PC-3 (cell line): ENCODE results near the gene TMEM123. TPM values are rescaled to one million over a fixed set of nuclear protein-coding genes. Genes with fewer than 3 reads are reported as not detected.
"Not testable (repeated sequence)": the region's sequence is repeated elsewhere in the genome, so short reads cannot be mapped to it uniquely, and the experiment has no call there.

Experiments used
- ATAC-seq: fragments of 200-7000 bp; cut with Tn5 transposase; 2 replicates; pipeline ENCODE4 v1.9.1; 2020; ENCODE audit warnings: mild to moderate bottlenecking, moderate library complexity
- BruUV-seq: library from RNA; stranded (reverse); fragments of 400-500 nt; replicated peaks from 2 replicates; lab custom pipeline; 2021; lab: Mats Ljungman, UMichigan
- CTCF ChIA-PET: fragments of 300-600 bp; sonication (Branson Sonifier 250); formaldehyde crosslinking; loops from one replicate; lab custom pipeline; 2022; ENCODE audit warnings: antibody characterized with exemption; lab: Charles Lee
- POLR2A ChIA-PET: fragments of 300-600 bp; sonication (Branson Sonifier 250); formaldehyde crosslinking; loops from one replicate; lab custom pipeline; 2022; ENCODE audit warnings: antibody characterized with exemption; ENCODE audit not compliant: unreplicated experiment; lab: Charles Lee
- DNase-seq: peaks from one replicate; pipeline ENCODE4 v3.0.0-alpha.2; 2015
- H2AFZ ChIP-seq: fragments of 300-600 bp; sonication (generic); 2 replicates; pipeline ENCODE4 v1.6.0; 2016; ENCODE audit warnings: antibody characterized with exemption, low read length
- H3F3A ChIP-seq: fragments of 300-600 bp; sonication (generic); one replicate; pipeline ENCODE4 v1.6.0; 2017; ENCODE audit warnings: antibody characterized with exemption, low read length, control low read depth, mild to moderate bottlenecking; ENCODE audit not compliant: unreplicated experiment
- H3K27ac ChIP-seq: fragments of 300-600 bp; sonication (generic); 2 replicates; pipeline ENCODE4 v1.5.1; 2016; ENCODE audit warnings: mild to moderate bottlenecking, low read length
- H3K27me3 ChIP-seq: fragments of 300-600 bp; sonication (generic); 2 replicates; pipeline ENCODE4 v1.6.1; 2016; ENCODE audit warnings: low read length, mixed read lengths
- H3K36me3 ChIP-seq: fragments of 300-600 bp; sonication (generic); 2 replicates; pipeline ENCODE4 v1.6.1; 2016; ENCODE audit warnings: low read depth, mixed run types, low read length, mixed read lengths
- H3K4me1 ChIP-seq: fragments of 300-600 bp; sonication (generic); 2 replicates; pipeline ENCODE4 v1.5.1; 2016; ENCODE audit warnings: low read length; ENCODE audit not compliant: insufficient read depth
- H3K4me2 ChIP-seq: fragments of 300-600 bp; sonication (generic); 2 replicates; pipeline ENCODE4 v1.6.0; 2016; ENCODE audit warnings: low read length
- H3K4me3 ChIP-seq: fragments of 300-600 bp; sonication (generic); 2 replicates; pipeline ENCODE4 v1.5.1; 2016; ENCODE audit warnings: mild to moderate bottlenecking, low read length, mixed read lengths
- H3K79me2 ChIP-seq: fragments of 300-600 bp; sonication (generic); 2 replicates; pipeline ENCODE4 v1.6.1; 2017; ENCODE audit warnings: low read length, mixed read lengths
- H3K9ac ChIP-seq: fragments of 300-600 bp; sonication (generic); 2 replicates; pipeline ENCODE4 v1.6.0; 2016; ENCODE audit warnings: mild to moderate bottlenecking, low read length
- H3K9me2 ChIP-seq: fragments of 300-600 bp; sonication (generic); replicated peaks from 2 replicates; pipeline ENCODE4 v1.6.1; 2016; ENCODE audit warnings: mixed run types, low read length, mixed read lengths
- H3K9me3 ChIP-seq: fragments of 300-600 bp; sonication (generic); 2 replicates; pipeline ENCODE4 v1.6.1; 2016; ENCODE audit warnings: low read length, mixed read lengths
- H4K20me1 ChIP-seq: fragments of 300-600 bp; sonication (generic); 2 replicates; pipeline ENCODE4 v1.6.1; 2016; ENCODE audit warnings: low read length, mixed read lengths
- EZH2 ChIP-seq: fragments of 300-600 bp; sonication (generic); IDR thresholded peaks from one replicate; pipeline ENCODE4 v1.6.1; 2017; ENCODE audit warnings: antibody characterized with exemption, mild to moderate bottlenecking, low read length; ENCODE audit not compliant: unreplicated experiment
- EZH2phosphoT487 ChIP-seq: fragments of 300-600 bp; sonication (generic); IDR thresholded peaks from 2 replicates; pipeline ENCODE4 v1.6.1; 2018; ENCODE audit warnings: mild to moderate bottlenecking, antibody characterized with exemption, low read length, borderline replicate concordance
- intact Hi-C: fragments of 100-400 bp; cut with micrococcal nuclease; formaldehyde crosslinking; loops from 2 replicates; pipeline ENCODE4 v1.9.0; 2023
- total RNA-seq: library from RNA; depleted of rRNA; stranded (reverse); fragments of >200 nt; gene quantifications from 2 replicates; pipeline ENCODE4 v1.2.3, GENCODE V29; 2014
- TF ChIP-seq, protein P1 (sequence below): fragments of 300-600 bp; sonication (generic); conservative IDR thresholded peaks from 2 replicates; pipeline ENCODE4 v1.5.1; 2017; ENCODE audit warnings: antibody characterized with exemption, low read depth, mild to moderate bottlenecking, low read length

TMEM123 gene
- total RNA-seq, 1 experiment from 2014 or later, result 163 TPM

DNA sequence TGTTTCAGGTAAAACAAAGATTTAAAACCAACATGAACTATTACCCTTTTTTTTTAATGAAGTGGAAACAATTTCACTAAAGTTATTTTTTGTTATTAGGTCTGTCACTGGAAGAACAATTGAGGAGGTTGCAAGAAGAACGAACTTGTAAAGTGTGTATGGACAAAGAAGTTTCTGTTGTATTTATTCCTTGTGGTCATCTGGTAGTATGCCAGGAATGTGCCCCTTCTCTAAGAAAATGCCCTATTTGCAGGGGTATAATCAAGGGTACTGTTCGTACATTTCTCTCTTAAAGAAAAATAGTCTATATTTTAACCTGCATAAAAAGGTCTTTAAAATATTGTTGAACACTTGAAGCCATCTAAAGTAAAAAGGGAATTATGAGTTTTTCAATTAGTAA, 74.7 kb downstream of the TMEM123 start:
- intact Hi-C loops, result no loop called here
- ChIA-PET POLR2A (no interaction called here), CTCF (no interaction called here)
- ATAC-seq, result no peak
- TF ChIP-seq, protein P1, sequence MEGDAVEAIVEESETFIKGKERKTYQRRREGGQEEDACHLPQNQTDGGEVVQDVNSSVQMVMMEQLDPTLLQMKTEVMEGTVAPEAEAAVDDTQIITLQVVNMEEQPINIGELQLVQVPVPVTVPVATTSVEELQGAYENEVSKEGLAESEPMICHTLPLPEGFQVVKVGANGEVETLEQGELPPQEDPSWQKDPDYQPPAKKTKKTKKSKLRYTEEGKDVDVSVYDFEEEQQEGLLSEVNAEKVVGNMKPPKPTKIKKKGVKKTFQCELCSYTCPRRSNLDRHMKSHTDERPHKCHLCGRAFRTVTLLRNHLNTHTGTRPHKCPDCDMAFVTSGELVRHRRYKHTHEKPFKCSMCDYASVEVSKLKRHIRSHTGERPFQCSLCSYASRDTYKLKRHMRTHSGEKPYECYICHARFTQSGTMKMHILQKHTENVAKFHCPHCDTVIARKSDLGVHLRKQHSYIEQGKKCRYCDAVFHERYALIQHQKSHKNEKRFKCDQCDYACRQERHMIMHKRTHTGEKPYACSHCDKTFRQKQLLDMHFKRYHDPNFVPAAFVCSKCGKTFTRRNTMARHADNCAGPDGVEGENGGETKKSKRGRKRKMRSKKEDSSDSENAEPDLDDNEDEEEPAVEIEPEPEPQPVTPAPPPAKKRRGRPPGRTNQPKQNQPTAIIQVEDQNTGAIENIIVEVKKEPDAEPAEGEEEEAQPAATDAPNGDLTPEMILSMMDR, result no peak
- no peak for TF ChIP-seq EZH2
- no peak for TF ChIP-seq EZH2phosphoT487
- Histone ChIP-seq H3K4me1 (peaks cover 4% of the 10 kb centered on the region; the same call in 1 of the 2 replicates), H3K4me2 (no peak overlapping the region), H4K20me1 (no peaks in the 10 kb centered on the region), H3K79me2 (peaks cover 11% of the 10 kb centered on the region), H3K36me3 (peaks cover 25% of the 10 kb centered on the region; the same call in 1 of the 2 replicates), H3K27me3 (no peaks in the 10 kb centered on the region), H3K9me2 (no peaks in the 10 kb centered on the region), H3K9me3 (no peaks in the 10 kb centered on the region), H3F3A (no peaks in the 10 kb centered on the region), H3K4me3 (no peak overlapping the region), H3K9ac (no peak overlapping the region), H3K27ac (no peak overlapping the region), H2AFZ (no peak overlapping the region)
- BruUV-seq, result TSS peak; percentile 20
- DNase-seq, result no peak

DNA sequence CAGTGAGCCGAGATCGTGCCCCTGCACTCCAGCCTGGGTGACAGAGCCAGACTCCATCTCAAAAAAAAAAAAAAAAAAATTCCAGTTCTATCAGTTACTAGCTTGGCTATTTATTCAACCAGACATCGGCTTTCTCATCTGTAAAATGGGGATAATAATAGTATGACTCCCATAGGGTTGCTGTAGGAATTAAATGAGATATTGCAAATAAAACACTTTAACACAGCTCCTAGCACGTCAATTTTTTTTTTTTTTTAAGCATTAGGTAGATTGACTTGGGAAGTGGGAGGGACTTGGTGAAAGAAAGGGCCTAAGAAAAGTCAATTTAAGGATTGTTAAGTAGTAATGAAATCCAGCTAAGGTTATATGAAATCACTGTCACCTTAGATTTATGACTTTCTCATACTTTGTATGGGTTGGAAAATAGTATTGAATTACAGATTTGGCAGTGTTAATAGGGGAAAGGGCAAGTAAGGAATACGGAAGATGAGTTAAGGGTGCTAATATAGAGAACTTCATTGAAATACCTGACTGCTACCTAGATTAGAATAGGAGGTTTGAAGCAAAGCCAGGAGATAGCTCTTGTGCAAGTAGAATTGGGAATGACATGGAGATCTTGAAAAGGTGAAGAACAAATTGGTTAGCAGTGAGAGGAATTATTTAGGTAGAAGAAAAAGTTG, 76.7 kb downstream of the TMEM123 start:
- POLR2A ChIA-PET, result no interaction called here
- no TSS peak for BruUV-seq
- H3K9me3 ChIP-seq, result no peaks in the 10 kb centered on the region
- H3F3A ChIP-seq, result no peaks in the 10 kb centered on the region
- DNase-seq, result no peak
- CTCF ChIA-PET, result no interaction called here
- peaks cover 4% of the 10 kb centered on the region; the same call in 1 of the 2 replicates for H3K4me1 ChIP-seq
- no peak overlapping the region for H3K9ac ChIP-seq
- H3K9me2 ChIP-seq, result no peaks in the 10 kb centered on the region
- H3K27ac ChIP-seq, result no peak overlapping the region
- H3K36me3 ChIP-seq, result peaks cover 25% of the 10 kb centered on the region; the same call in 1 of the 2 replicates
- no peak for TF ChIP-seq EZH2phosphoT487
- TF ChIP-seq, protein P1, result no peak
- TF ChIP-seq EZH2, result no peak
- no peak for ATAC-seq
- peaks cover 11% of the 10 kb centered on the region for H3K79me2 ChIP-seq
- H4K20me1 ChIP-seq, result no peaks in the 10 kb centered on the region
- H2AFZ ChIP-seq, result no peak overlapping the region
- H3K27me3 ChIP-seq, result no peaks in the 10 kb centered on the region
- intact Hi-C loops, result no loop called here
- no peak overlapping the region for H3K4me3 ChIP-seq
- no peak overlapping the region for H3K4me2 ChIP-seq

DNA sequence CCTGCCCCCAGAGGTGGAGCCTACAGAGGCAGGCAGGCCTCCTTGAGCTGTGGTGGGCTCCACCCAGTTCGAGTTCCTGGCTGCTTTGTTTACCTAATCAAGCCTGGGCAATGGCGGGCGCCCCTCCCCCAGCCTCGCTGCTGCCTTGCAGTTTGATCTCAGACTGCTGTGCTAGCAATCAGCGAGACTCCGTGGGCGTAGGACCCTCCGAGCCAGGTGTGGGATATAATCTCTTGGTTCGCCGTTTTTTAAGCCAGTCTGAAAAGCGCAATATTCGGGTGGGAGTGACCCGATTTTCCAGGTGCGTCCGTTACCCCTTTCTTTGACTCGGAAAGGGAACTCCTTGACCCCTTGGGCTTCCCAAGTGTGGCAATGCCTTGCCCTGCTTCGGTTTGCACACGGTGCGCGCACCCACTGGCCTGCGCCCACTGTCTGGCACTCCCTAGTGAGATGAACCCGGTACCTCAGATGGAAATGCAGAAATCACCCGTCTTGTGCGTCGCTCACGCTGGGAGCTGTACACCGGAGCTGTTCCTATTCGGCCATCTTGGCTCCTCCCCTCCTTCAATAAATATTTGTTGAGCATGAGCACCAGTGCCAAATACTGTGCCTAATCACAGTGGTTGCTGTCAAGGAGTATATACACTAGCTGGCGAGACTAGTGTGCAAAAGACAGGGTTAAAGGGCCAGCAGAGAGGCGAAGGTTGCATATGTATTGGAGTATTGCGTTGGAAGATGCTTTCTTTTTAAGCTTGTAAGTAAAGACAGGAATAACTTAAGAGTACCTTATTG, 77.7 kb downstream of the TMEM123 start:
- H3F3A ChIP-seq, H3K27me3 ChIP-seq, H3K4me3 ChIP-seq, H3K4me1 ChIP-seq, BruUV-seq, DNase-seq, H3K27ac ChIP-seq, H3K9ac ChIP-seq, CTCF ChIA-PET, H3K9me3 ChIP-seq, H3K9me2 ChIP-seq, intact Hi-C loops, POLR2A ChIA-PET, H4K20me1 ChIP-seq: not testable (repeated sequence)
- Histone ChIP-seq H2AFZ (peak overlapping the region; percentile 37; the same call in 1 of the 2 replicates), H3K4me2 (peak overlapping the region; percentile 34; the same call in 1 of the 2 replicates), H3K79me2 (peaks cover 11% of the 10 kb centered on the region), H3K36me3 (peaks cover 21% of the 10 kb centered on the region; the same call in 1 of the 2 replicates)
- peak; percentile 50 for ATAC-seq
